Measurements from ENCODE around the gene WDR89.

The WDR89 gene

GRCh38 chr14:63564318-63564717 lies 77.4 kb downstream of the WDR89 start:
- no peak for TF ChIP-seq CTCF (IDR thresholded peaks at IDR 0.05)
- H3K27ac ChIP-seq, result no peak overlapping the region
- no peak overlapping the region for H3K4me3 ChIP-seq
- DNase-seq (ENCODE audit: low spot score), result no peak

- no peak overlapping the region for H3K27ac ChIP-seq
- H3K4me3 ChIP-seq, result no peak overlapping the region
- no peak for TF ChIP-seq CTCF (IDR thresholded peaks at IDR 0.05)
- no peak for DNase-seq (ENCODE audit: low spot score)
These were observed 78.2 kb downstream of the WDR89 start for GRCh38 chr14:63563370-63564026.

- TF ChIP-seq CTCF (IDR thresholded peaks at IDR 0.05), result no peak
- no peak overlapping the region for H3K27ac ChIP-seq
- H3K4me3 ChIP-seq, result no peak overlapping the region
- DNase-seq (ENCODE audit: low spot score), result no peak
These were observed 79.3 kb downstream of the WDR89 start for GRCh38 chr14:63562405-63562804.

GRCh38 chr14:63555572-63555971 lies 86.1 kb downstream of the WDR89 start:
- DNase-seq (ENCODE audit: low spot score), result no peak
- TF ChIP-seq CTCF (IDR thresholded peaks at IDR 0.05), result no peak

GRCh38 chr14:63551332-63551731 lies 90.3 kb downstream of the WDR89 start:
- Histone ChIP-seq H3K4me3 (no peak overlapping the region), H3K27ac (no peak overlapping the region)
- no peak for DNase-seq (ENCODE audit: low spot score)
- no peak for TF ChIP-seq CTCF (IDR thresholded peaks at IDR 0.05)

More at GRCh38 chr14:63555572-63555971, 86.1 kb downstream of the WDR89 start:
- no peak overlapping the region for H3K4me3 ChIP-seq
- no peak overlapping the region for H3K27ac ChIP-seq

GRCh38 chr14:63547798-63548335 lies 93.8 kb downstream of the WDR89 start:
- no peak for TF ChIP-seq CTCF (IDR thresholded peaks at IDR 0.05)
- Histone ChIP-seq H3K4me3 (no peak overlapping the region), H3K27ac (no peak overlapping the region)
- no peak for DNase-seq (ENCODE audit: low spot score)

Measured in coronary artery (tissue), 2 donors.